Heart right ventricle (tissue), 16 donors: ENCODE results near the gene MYBPH. TPM values are rescaled to one million over a fixed set of nuclear protein-coding genes. Genes with fewer than 3 reads are reported as not detected.

Experiments used
- ATAC-seq, 8 donors: fragments of 200-7000 bp; cut with Tn5 transposase; one replicate each; pipeline ENCODE4 v1.9.1; 2020; ENCODE audit warnings: mild to moderate bottlenecking in 8 of 8, moderate library complexity in 8 of 8, moderate number of reproducible peaks in 1 of 8
- DNase-seq, 2 donors: peaks; one replicate each; pipeline ENCODE4 v3.0.0-alpha.2; 2020
- H3K27ac ChIP-seq, 10 donors: fragments of 200-600 bp; sonication (generic) in 2 of 10; one replicate each; pipeline versions ENCODE4 v1.5.0 to v1.8.0; 2020 to 2022; ENCODE audit warnings: mild to moderate bottlenecking in 3 of 10
- H3K27me3 ChIP-seq, 7 donors: fragments of 200-600 bp; one replicate each; pipeline ENCODE4 v1.8.0; 2021 to 2022; ENCODE audit warnings: mild to moderate bottlenecking in 2 of 7
- H3K36me3 ChIP-seq, 9 donors: fragments of 200-600 bp; sonication (generic) in 1 of 9; one replicate each; pipeline versions ENCODE4 v1.5.0 to v1.8.0; 2020 to 2022; ENCODE audit warnings: mild to moderate bottlenecking in 2 of 9
- H3K4me1 ChIP-seq, 9 donors: fragments of 200-600 bp; sonication (generic) in 1 of 9; one replicate each; pipeline versions ENCODE4 v1.5.0 to v1.8.0; 2020 to 2022; ENCODE audit warnings: mild to moderate bottlenecking in 4 of 9
- H3K4me3 ChIP-seq, 10 donors: fragments of 200-600 bp; sonication (generic) in 2 of 10; one replicate each; pipeline versions ENCODE4 v1.5.0 to v1.8.0; 2020 to 2022; ENCODE audit warnings: mild to moderate bottlenecking in 7 of 10, moderate library complexity in 2 of 10
- H3K9me3 ChIP-seq, 11 donors: fragments of 200-600 bp in 10 of 11; sonication (generic) in 2 of 11; one replicate each; pipeline versions ENCODE4 v1.5.0 to v1.8.0; 2013 to 2022; ENCODE audit warnings: mild to moderate bottlenecking in 2 of 11, control low read depth in 1 of 11, moderate library complexity in 1 of 11
- CTCF ChIP-seq, 9 donors: fragments of 200-600 bp; sonication (generic) in 2 of 9; IDR thresholded peaks; one replicate each; pipeline versions ENCODE4 v1.5.0 to v1.8.0; 2021 to 2022; ENCODE audit warnings: antibody characterized with exemption in 9 of 9, mild to moderate bottlenecking in 5 of 9, moderate library complexity in 1 of 9
- WGBS, 2 donors: extraction: QIAGEN DNeasy Blood & Tissue Kit; methylation state at CpG; one replicate each; pipeline ENCODE4 v1.1.7; 2013; ENCODE audit warnings: inconsistent platforms in 1 of 2; 5-methylcytosine and 5-hydroxymethylcytosine counted together
- intact Hi-C, 10 donors: fragments of 100-400 bp; cut with DNase I; formaldehyde crosslinking; loops; one replicate each; pipeline versions ENCODE4 v1.11.1 to v1.14.2; 2022
- polyA plus RNA-seq, 2 donors: library from polyadenylated mRNA; stranded (reverse); fragments of 200-250 nt; gene quantifications; one replicate each; pipeline ENCODE4 v1.2.3, GENCODE V29; 2013
- total RNA-seq, 10 donors: library from RNA; stranded (reverse); fragmentation: NEBNext Ultra II Directional in 3 of 10; extraction: Animal tissue kit (Norgen Biotek cat#: 25700) in 3 of 10; gene quantifications; one replicate each; pipeline versions ENCODE4 v1.2.1 to v1.2.4, GENCODE V29; 2021 to 2023
- donor health status: Arrhythmogenic right ventricular cardiomyopathy.
- donor health status: ischemic (EF 13 %, LVEDD 7.1; RV severe dilation, severe dysfunction).
- donor health status: healthy with polysubstance abuse.
- donor health status: DM: no; HTN: yes; CAD: no.
- donor health status: DM: no; HTN: no; CAD: no.
- donor health status: ischemic (EF 25% LVEDD 6.9; RV normal size, moderate dysfunction).
- donor health status: ischemic (EF 25% LVEDD 5.7; RV mildly dilated, moderate dysfunction).
- donor health status: healthy.
- donor health status: DM: yes; HTN: yes; CAD: no.
- donor health status: Ischemic cardiomyopathy.
- donor health status: ischemic (EF 35%, LVEDD 5.7; RV mildly dilated, moderate dysfunction).
- donor health status: nonischemic (EF 11% LVEDD 7.7; RV severe dilation, severe dysfunction).
- donor health status: DM: yes; HTN: yes; CAD: no.
- donor health status: PGD.
- donor health status: ischemic (EF 29% LVEDD 5.4; RV normal size, mild dysfunction).
- donor health status: nonischemic (EF 23%, LVEDD 6.1; RV moderate dilation, normal function).

Gene MYBPH
- total and polyA plus RNA-seq, 12 donors: not detected

- no peaks in the 10 kb centered on the region for H3K27me3 ChIP-seq
- no peak for TF ChIP-seq CTCF (IDR thresholded peaks at IDR 0.05)
- WGBS, 2 donors: 92 to 94% methylated on average over 5 of the region's 5 CpGs
- no peak for ATAC-seq
- H3K36me3 ChIP-seq: peaks cover 0 to 8% (median 0%) of the 10 kb centered on the region in 9 donors
- H3K9me3 ChIP-seq: no peaks in the 10 kb centered on the region
- H3K4me3 ChIP-seq: no peak overlapping the region
- no peak for DNase-seq
- H3K4me1 ChIP-seq: no peaks in the 10 kb centered on the region
- intact Hi-C loops: loop anchor here in 1 of 10 donors (5.0 kb wide), 1 partner anchor 41 kb away; the partner anchor contains the start of gene ADORA1
- no peak overlapping the region for H3K27ac ChIP-seq
Observed at GRCh38 chr1:203167913-203168200, 7.8 kb downstream of the MYBPH start.

GRCh38 chr1:203167026-203167912, 8.4 kb downstream of the MYBPH start:
- Histone ChIP-seq H3K9me3 (no peaks in the 10 kb centered on the region), H3K36me3 (peaks cover 0 to 8% (median 0%) of the 10 kb centered on the region in 9 donors), H3K4me3 (no peak overlapping the region), H3K27me3 (no peaks in the 10 kb centered on the region), H3K4me1 (no peaks in the 10 kb centered on the region), H3K27ac (no peak overlapping the region)
- intact Hi-C loops: loop anchor here in 1 of 10 donors (5.0 kb wide), 1 partner anchor 40 kb away; the partner anchor contains the start of gene ADORA1
- DNase-seq (no peak), ATAC-seq (no peak)
- no peak for TF ChIP-seq CTCF (IDR thresholded peaks at IDR 0.05)
- 81 to 83% methylated on average over 21 to 23 of the region's 23 CpGs for WGBS, 2 donors

GRCh38 chr1:203166192-203166940, 9.3 kb downstream of the MYBPH start:
- 75 to 80% methylated on average over 14 of the region's 14 CpGs for WGBS, 2 donors
- H3K4me3 ChIP-seq: no peak overlapping the region
- intact Hi-C loops: loop anchor here in 1 of 10 donors (5.0 kb wide), 1 partner anchor 39 kb away; the partner anchor contains the start of gene ADORA1
- ATAC-seq (peak in 1 of 8 donors; percentile 7), DNase-seq (no peak)
- no peaks in the 10 kb centered on the region for H3K9me3 ChIP-seq
- no peaks in the 10 kb centered on the region for H3K27me3 ChIP-seq
- H3K36me3 ChIP-seq: peaks cover 0 to 8% (median 0%) of the 10 kb centered on the region in 9 donors
- no peak for TF ChIP-seq CTCF (IDR thresholded peaks at IDR 0.05)
- H3K4me1 ChIP-seq: no peaks in the 10 kb centered on the region
- no peak overlapping the region for H3K27ac ChIP-seq

- H3K9me3 ChIP-seq: no peaks in the 10 kb centered on the region
- H3K36me3 ChIP-seq: peaks cover 0 to 8% (median 0%) of the 10 kb centered on the region in 9 donors
- no peaks in the 10 kb centered on the region for H3K27me3 ChIP-seq
- no peaks in the 10 kb centered on the region for H3K4me1 ChIP-seq
- H3K27ac ChIP-seq: no peak overlapping the region
- H3K4me3 ChIP-seq: no peak overlapping the region
- no peak for DNase-seq
- ATAC-seq: no peak
- intact Hi-C loops: loop anchor here in 1 of 10 donors (5.0 kb wide), 1 partner anchor 38 kb away; the partner anchor contains the start of gene ADORA1
- no peak for TF ChIP-seq CTCF (IDR thresholded peaks at IDR 0.05)
- WGBS, 2 donors: 95 to 97% methylated on average over 8 of the region's 8 CpGs
Observed at GRCh38 chr1:203165800-203166161, 9.8 kb downstream of the MYBPH start.
